Measurements from ENCODE around the gene CCDC12. TPM values are rescaled to one million over a fixed set of nuclear protein-coding genes. Genes with fewer than 3 reads are reported as not detected.

The CCDC12 gene
- total and polyA plus RNA-seq, 2 donors (not counting 1 experiment from before 2014, with no cell fraction given) = 84.0 to 97.3 TPM

GRCh38 chr3:46898321-46899150, 78.0 kb downstream of the CCDC12 start:
- CTCF ChIA-PET = interaction anchor here (1.5 to 4.2 kb wide), 2 partner anchors 11 to 193 kb away, joined by 4 to 17 read pairs; no protein-coding TSS in a partner anchor
- ATAC-seq (ENCODE audit: low read depth) = peak; percentile 35
- intact Hi-C loops (cut with micrococcal nuclease) = no loop called here
- peak overlapping the region; percentile 32 for H3K9ac ChIP-seq (ENCODE audit: low read length)
- peak overlapping the region; percentile 76 for H3K4me2 ChIP-seq (replicated peaks; ENCODE audit: low read depth, low read length, poor library complexity, severe bottlenecking)
- Mint-ChIP-seq H3K27me3 (peaks cover 28% of the 10 kb centered on the region), H3K4me3 (peak overlapping the region; percentile 79), H3K27ac (peak overlapping the region; percentile 50), H3K9me3 (ENCODE audit: insufficient read depth) (no peaks in the 10 kb centered on the region), H3K4me1 (peaks cover 13% of the 10 kb centered on the region)
- POLR2A ChIA-PET = interaction anchor here (0.6 kb wide), 1 partner anchor 71 kb away, joined by 3 read pairs; no protein-coding TSS in a partner anchor
- no peak for TF ChIP-seq CTCF (IDR thresholded peaks at IDR 0.05)
- no peak for TF ChIP-seq EZH2 (IDR thresholded peaks at IDR 0.05; ENCODE audit: borderline replicate concordance, insufficient read depth, low read depth, low read length, poor library complexity, severe bottlenecking)
- peak overlapping the region; percentile 64 for H2AFZ ChIP-seq (ENCODE audit: insufficient read depth, low read depth, low read length, poor library complexity, severe bottlenecking)
- H3K79me2 ChIP-seq (ENCODE audit: control insufficient read depth, insufficient read depth, low read length) = no peaks in the 10 kb centered on the region
- peaks cover 0 to 33% (median 7%) of the 10 kb centered on the region in 4 experiments for H3K27me3 ChIP-seq (replicated peaks in 1 of 4; ENCODE audit: control extremely low read depth in 1 of 4, control insufficient read depth in 3 of 4, insufficient read depth in 4 of 4, low read length in 3 of 4)
- H3K27ac ChIP-seq (ENCODE audit: low read length in 2 of 2) = no peak overlapping the region
- H4K20me1 ChIP-seq (ENCODE audit: control insufficient read depth, insufficient read depth, low read length, poor library complexity, severe bottlenecking) = no peaks in the 10 kb centered on the region
- 18% methylated on average over 70 of the region's 71 CpGs for WGBS (ENCODE audit: insufficient coverage)
- peak; percentile 75 for DNase-seq
- H3K9me3 ChIP-seq (ENCODE audit: control extremely low read depth in 1 of 3, control insufficient read depth in 2 of 3, insufficient read depth in 1 of 3, low read length in 2 of 3) = no peaks in the 10 kb centered on the region
- H3K36me3 ChIP-seq (replicated peaks in 1 of 2; ENCODE audit: control extremely low read depth in 1 of 2, control insufficient read depth in 1 of 2, extremely low read depth in 1 of 2, insufficient read depth in 2 of 2, low read length in 1 of 2) = no peaks in the 10 kb centered on the region
- peak overlapping the region in 1 of 5 experiments; percentile 33 for H3K4me3 ChIP-seq (ENCODE audit: control extremely low read depth in 1 of 5, extremely low read depth in 1 of 5, insufficient read depth in 1 of 5, low read depth in 2 of 5, low read length in 4 of 5)
- H3K4me1 ChIP-seq (ENCODE audit: control insufficient read depth in 2 of 2, insufficient read depth in 2 of 2, low read length in 2 of 2) = peaks cover 10 to 12% of the 10 kb centered on the region in 2 donors

- Histone ChIP-seq H3K27me3 (replicated peaks in 1 of 4; ENCODE audit: control extremely low read depth in 1 of 4, control insufficient read depth in 3 of 4, insufficient read depth in 4 of 4, low read length in 3 of 4) (peaks cover 0 to 38% (median 9%) of the 10 kb centered on the region in 4 experiments), H3K36me3 (replicated peaks in 1 of 2; ENCODE audit: control extremely low read depth in 1 of 2, control insufficient read depth in 1 of 2, extremely low read depth in 1 of 2, insufficient read depth in 2 of 2, low read length in 1 of 2) (no peaks in the 10 kb centered on the region), H3K79me2 (ENCODE audit: control insufficient read depth, insufficient read depth, low read length) (no peaks in the 10 kb centered on the region), H3K9me3 (ENCODE audit: control extremely low read depth in 1 of 3, control insufficient read depth in 2 of 3, insufficient read depth in 1 of 3, low read length in 2 of 3) (peaks cover 0 to 3% (median 0%) of the 10 kb centered on the region in 3 donors), H3K27ac (ENCODE audit: low read length in 2 of 2) (no peak overlapping the region), H3K4me2 (replicated peaks; ENCODE audit: low read depth, low read length, poor library complexity, severe bottlenecking) (peak overlapping the region; percentile 76), H3K9ac (ENCODE audit: low read length) (no peak overlapping the region), H3K4me3 (ENCODE audit: control extremely low read depth in 1 of 5, extremely low read depth in 1 of 5, insufficient read depth in 1 of 5, low read depth in 2 of 5, low read length in 4 of 5) (peak overlapping the region in 1 of 5 experiments; percentile 33), H4K20me1 (ENCODE audit: control insufficient read depth, insufficient read depth, low read length, poor library complexity, severe bottlenecking) (no peaks in the 10 kb centered on the region), H3K4me1 (ENCODE audit: control insufficient read depth in 2 of 2, insufficient read depth in 2 of 2, low read length in 2 of 2) (peaks cover 12 to 13% of the 10 kb centered on the region in 2 donors), H2AFZ (ENCODE audit: insufficient read depth, low read depth, low read length, poor library complexity, severe bottlenecking) (no peak overlapping the region)
- intact Hi-C loops (cut with micrococcal nuclease) = no loop called here
- Mint-ChIP-seq H3K4me1 (peaks cover 13% of the 10 kb centered on the region), H3K27ac (no peak overlapping the region), H3K27me3 (peaks cover 30% of the 10 kb centered on the region), H3K9me3 (ENCODE audit: insufficient read depth) (no peaks in the 10 kb centered on the region), H3K4me3 (no peak overlapping the region)
- ChIA-PET POLR2A (no interaction called here), CTCF (interaction anchor here (1.5 to 4.2 kb wide), 2 partner anchors 12 to 192 kb away, joined by 4 to 17 read pairs; no protein-coding TSS in a partner anchor)
- ATAC-seq (ENCODE audit: low read depth) = no peak
- WGBS (ENCODE audit: insufficient coverage) = 85% methylated on average over 13 of the region's 15 CpGs
- DNase-seq = no peak
- TF ChIP-seq CTCF (IDR thresholded peaks at IDR 0.05) (no peak), EZH2 (IDR thresholded peaks at IDR 0.05; ENCODE audit: borderline replicate concordance, insufficient read depth, low read depth, low read length, poor library complexity, severe bottlenecking) (no peak)
Measured at GRCh38 chr3:46897829-46898320, 78.7 kb downstream of the CCDC12 start.

Data from B cell (primary cell).